GM23338 (cell line): Measurements from ENCODE around the gene RRP8. TPM values are rescaled to one million over a fixed set of nuclear protein-coding genes. Genes with fewer than 3 reads are reported as not detected.

Experiments used
- ATAC-seq: fragments of 200-7000 bp; cut with Tn5 transposase; 3 replicates; pipeline ENCODE4 v1.9.1; 2020
- DNase-seq: peaks from one replicate; pipeline ENCODE4 v3.0.0-alpha.2; 2015; ENCODE audit warnings: low spot score
- H2AFZ ChIP-seq: fragments of 200-600 bp; sonication (generic); 2 replicates; pipeline ENCODE4 v1.8.0; 2016; ENCODE audit warnings: antibody characterized with exemption, mild to moderate bottlenecking, moderate library complexity
- H3F3A ChIP-seq: fragments of 200-600 bp; sonication (generic); replicated peaks from 2 replicates; pipeline ENCODE4 v1.8.0; 2017; ENCODE audit warnings: antibody characterized with exemption, mixed run types, low read depth
- H3K27ac ChIP-seq: fragments of 200-600 bp; sonication (generic); 2 replicates; pipeline ENCODE4 v1.6.1; 2016; ENCODE audit warnings: low read depth
- H3K27me3 ChIP-seq: fragments of 200-600 bp; sonication (generic); 2 replicates; pipeline ENCODE4 v1.8.0; 2016; ENCODE audit warnings: mild to moderate bottlenecking, mixed run types, moderate library complexity; ENCODE audit not compliant: insufficient read depth
- H3K36me3 ChIP-seq: fragments of 200-600 bp; sonication (generic); 2 replicates; pipeline ENCODE4 v1.8.0; 2016; ENCODE audit warnings: mild to moderate bottlenecking; ENCODE audit not compliant: insufficient read depth
- H3K4me1 ChIP-seq: fragments of 200-600 bp; sonication (generic); 2 replicates; pipeline ENCODE4 v1.8.0; 2016; ENCODE audit warnings: mild to moderate bottlenecking, moderate library complexity; ENCODE audit not compliant: insufficient read depth
- H3K4me2 ChIP-seq: fragments of 200-600 bp; sonication (generic); 2 replicates; pipeline ENCODE4 v1.7.1; 2017; ENCODE audit warnings: mixed run types
- H3K4me3 ChIP-seq: fragments of 200-600 bp; sonication (generic); 2 replicates; pipeline ENCODE4 v1.6.1; 2016; ENCODE audit warnings: mixed run types
- H3K79me2 ChIP-seq: fragments of 200-600 bp; sonication (generic); replicated peaks from 2 replicates; pipeline ENCODE4 v1.8.0; 2017; ENCODE audit warnings: mild to moderate bottlenecking; ENCODE audit not compliant: insufficient read depth
- H3K9me2 ChIP-seq: fragments of 200-600 bp; sonication (generic); 2 replicates; pipeline ENCODE4 v1.8.0; 2017; ENCODE audit not compliant: insufficient read depth
- H4K20me1 ChIP-seq: fragments of 200-600 bp; sonication (generic); replicated peaks from 2 replicates; pipeline ENCODE4 v1.8.0; 2017; ENCODE audit warnings: mild to moderate bottlenecking; ENCODE audit not compliant: insufficient read depth
- H3K27ac Mint-ChIP-seq: 2 replicates; pipeline ENCODE4 v1.8.0; 2020; ENCODE audit warnings: inconsistent platforms, mild to moderate bottlenecking, moderate library complexity, mixed read lengths
- H3K27me3 Mint-ChIP-seq: 3 replicates; pipeline ENCODE4 v1.8.0; 2022; ENCODE audit warnings: low read depth, mild to moderate bottlenecking, moderate library complexity, mixed read lengths, inconsistent platforms; ENCODE audit not compliant: insufficient read depth, poor library complexity
- H3K36me3 Mint-ChIP-seq: 3 replicates; pipeline ENCODE4 v1.8.0; 2021; ENCODE audit warnings: low read depth, mild to moderate bottlenecking, inconsistent platforms, moderate library complexity, mixed read lengths
- H3K4me1 Mint-ChIP-seq: 3 replicates; pipeline ENCODE4 v1.8.0; 2020; ENCODE audit warnings: mild to moderate bottlenecking, inconsistent platforms, mixed read lengths
- H3K4me3 Mint-ChIP-seq: 3 replicates; pipeline ENCODE4 v1.8.0; 2021; ENCODE audit warnings: moderate library complexity, mild to moderate bottlenecking, inconsistent platforms, mixed read lengths
- H3K9me3 Mint-ChIP-seq: 3 replicates; pipeline ENCODE4 v1.8.0; 2020; ENCODE audit warnings: moderate library complexity, mild to moderate bottlenecking, inconsistent platforms, mixed read lengths
- CREB1 ChIP-seq: fragments of 250-450 bp; sonication (Bioruptor Pico); IDR thresholded peaks from 2 replicates; pipeline ENCODE4 v1.5.0; 2020; ENCODE audit warnings: low read depth, mild to moderate bottlenecking, moderate library complexity
- CTCF ChIP-seq, 2 experiments: fragments of 200-600 bp in 1 of 2; sonication (generic) in 1 of 2; conservative IDR thresholded peaks; 2 replicates each; pipeline versions ENCODE4 v1.5.1 to v1.6.1; 2016 to 2017; ENCODE audit warnings: antibody characterized with exemption in 2 of 2, low read depth in 2 of 2, mild to moderate bottlenecking in 2 of 2, moderate library complexity in 1 of 2
- ETS1 ChIP-seq: IDR thresholded peaks from 2 replicates; pipeline ENCODE4 v1.6.1; 2016; ENCODE audit warnings: antibody characterized with exemption
- EZH2 ChIP-seq: fragments of 200-600 bp; sonication (generic); IDR thresholded peaks from one replicate; pipeline ENCODE4 v1.8.0; 2017; ENCODE audit warnings: antibody characterized with exemption, mild to moderate bottlenecking, low read depth; ENCODE audit not compliant: unreplicated experiment
- EZH2phosphoT487 ChIP-seq: fragments of 200-600 bp; sonication (generic); IDR thresholded peaks from one replicate; pipeline ENCODE4 v1.8.1; 2018; ENCODE audit warnings: antibody characterized with exemption; ENCODE audit not compliant: unreplicated experiment
- JUNB ChIP-seq: IDR thresholded peaks from one replicate; pipeline ENCODE4 v1.6.1; 2016; ENCODE audit warnings: antibody characterized with exemption; ENCODE audit not compliant: unreplicated experiment
- NANOG ChIP-seq: IDR thresholded peaks from 2 replicates; pipeline ENCODE4 v1.6.1; 2016; ENCODE audit warnings: antibody characterized with exemption, borderline replicate concordance
- POLR2AphosphoS5 ChIP-seq: IDR thresholded peaks from 2 replicates; pipeline ENCODE4 v1.6.1; 2016; ENCODE audit warnings: antibody characterized with exemption, low read depth
- STAT1 ChIP-seq: IDR thresholded peaks from one replicate; pipeline ENCODE4 v1.6.1; 2016; ENCODE audit warnings: antibody characterized with exemption; ENCODE audit not compliant: unreplicated experiment
- ZNF114 ChIP-seq: fragments of 250-450 bp; sonication (Bioruptor Pico); IDR thresholded peaks from 2 replicates; pipeline ENCODE4 v1.5.0; 2020; ENCODE audit warnings: mild to moderate bottlenecking, moderate library complexity
- ZNF331 ChIP-seq: fragments of 250-450 bp; sonication (Bioruptor Pico); IDR thresholded peaks from 2 replicates; pipeline ENCODE4 v1.5.0; 2020; ENCODE audit warnings: low read depth, mild to moderate bottlenecking, moderate library complexity
- ZNF462 ChIP-seq: fragments of 250-450 bp; sonication (Bioruptor Pico); IDR thresholded peaks from 2 replicates; pipeline ENCODE4 v1.5.0; 2020; ENCODE audit warnings: mild to moderate bottlenecking, moderate library complexity
- polyA plus RNA-seq: library from polyadenylated mRNA; unstranded; fragments of >200 nt; fragmentation: Nextera tagmentation; extraction: Ambion mirVana; gene quantifications from 2 replicates; pipeline ENCODE4 v1.2.1, GENCODE V29; 2016
- total RNA-seq: library from RNA; depleted of rRNA; stranded (reverse); fragments of >200 nt; shearing (Covaris generic); gene quantifications from 2 replicates; pipeline ENCODE4 v1.2.3, GENCODE V29; 2014
- TF ChIP-seq, protein P1 (sequence below): IDR thresholded peaks from one replicate; pipeline ENCODE4 v1.6.1; 2018; ENCODE audit warnings: antibody characterized with exemption; ENCODE audit not compliant: unreplicated experiment

Gene RRP8
- total and polyA plus RNA-seq, 2 experiments from 2014 or later: 7.4 to 13.7 TPM

DNA sequence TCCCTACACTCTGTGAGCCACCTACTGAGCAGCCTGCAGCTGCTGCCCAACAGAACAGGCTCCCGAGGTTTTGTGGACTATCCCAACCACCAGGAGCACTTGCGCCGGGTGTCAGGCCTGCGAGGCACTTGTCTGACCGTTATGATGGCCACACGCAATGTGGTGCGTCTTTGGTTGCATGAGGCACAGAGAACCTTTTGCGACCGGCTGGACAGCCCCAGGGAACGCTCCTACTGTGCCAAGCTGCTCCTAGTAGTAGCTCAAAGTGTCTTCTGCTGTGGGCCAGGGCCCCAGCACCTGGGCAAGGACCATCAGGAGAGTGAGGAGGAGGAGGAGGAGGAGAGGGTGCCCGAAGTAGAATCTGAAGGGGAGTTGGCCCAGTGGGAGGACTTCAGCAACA lies 46.4 kb downstream of the RRP8 start:
- no peak overlapping the region for H3K27ac ChIP-seq
- Mint-ChIP-seq H3K27me3 (peaks cover 2% of the 10 kb centered on the region), H3K27ac (no peak overlapping the region), H3K36me3 (no peaks in the 10 kb centered on the region), H3K9me3 (no peaks in the 10 kb centered on the region), H3K4me1 (peaks cover 3% of the 10 kb centered on the region; the same call in 1 of the 3 replicates), H3K4me3 (no peak overlapping the region)
- no peak for DNase-seq
- H3F3A ChIP-seq: no peaks in the 10 kb centered on the region
- TF ChIP-seq CTCF (conservative IDR thresholded peaks at IDR 0.05; ENCODE audit: low read depth in 2 of 2): no peak
- TF ChIP-seq POLR2AphosphoS5: no peak
- TF ChIP-seq ZNF331 (CRISPR knock-in tag): no peak
- TF ChIP-seq JUNB: no peak
- TF ChIP-seq, protein P1, sequence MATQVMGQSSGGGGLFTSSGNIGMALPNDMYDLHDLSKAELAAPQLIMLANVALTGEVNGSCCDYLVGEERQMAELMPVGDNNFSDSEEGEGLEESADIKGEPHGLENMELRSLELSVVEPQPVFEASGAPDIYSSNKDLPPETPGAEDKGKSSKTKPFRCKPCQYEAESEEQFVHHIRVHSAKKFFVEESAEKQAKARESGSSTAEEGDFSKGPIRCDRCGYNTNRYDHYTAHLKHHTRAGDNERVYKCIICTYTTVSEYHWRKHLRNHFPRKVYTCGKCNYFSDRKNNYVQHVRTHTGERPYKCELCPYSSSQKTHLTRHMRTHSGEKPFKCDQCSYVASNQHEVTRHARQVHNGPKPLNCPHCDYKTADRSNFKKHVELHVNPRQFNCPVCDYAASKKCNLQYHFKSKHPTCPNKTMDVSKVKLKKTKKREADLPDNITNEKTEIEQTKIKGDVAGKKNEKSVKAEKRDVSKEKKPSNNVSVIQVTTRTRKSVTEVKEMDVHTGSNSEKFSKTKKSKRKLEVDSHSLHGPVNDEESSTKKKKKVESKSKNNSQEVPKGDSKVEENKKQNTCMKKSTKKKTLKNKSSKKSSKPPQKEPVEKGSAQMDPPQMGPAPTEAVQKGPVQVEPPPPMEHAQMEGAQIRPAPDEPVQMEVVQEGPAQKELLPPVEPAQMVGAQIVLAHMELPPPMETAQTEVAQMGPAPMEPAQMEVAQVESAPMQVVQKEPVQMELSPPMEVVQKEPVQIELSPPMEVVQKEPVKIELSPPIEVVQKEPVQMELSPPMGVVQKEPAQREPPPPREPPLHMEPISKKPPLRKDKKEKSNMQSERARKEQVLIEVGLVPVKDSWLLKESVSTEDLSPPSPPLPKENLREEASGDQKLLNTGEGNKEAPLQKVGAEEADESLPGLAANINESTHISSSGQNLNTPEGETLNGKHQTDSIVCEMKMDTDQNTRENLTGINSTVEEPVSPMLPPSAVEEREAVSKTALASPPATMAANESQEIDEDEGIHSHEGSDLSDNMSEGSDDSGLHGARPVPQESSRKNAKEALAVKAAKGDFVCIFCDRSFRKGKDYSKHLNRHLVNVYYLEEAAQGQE: no peak
- TF ChIP-seq EZH2: no peak
- TF ChIP-seq ZNF462 (CRISPR knock-in tag): no peak
- TF ChIP-seq EZH2phosphoT487: no peak
- no peak for TF ChIP-seq CREB1 (CRISPR knock-in tag)
- TF ChIP-seq ETS1: no peak
- no peak for TF ChIP-seq ZNF114 (CRISPR knock-in tag)
- TF ChIP-seq NANOG: no peak
- no peak for TF ChIP-seq STAT1
- H3K4me1 ChIP-seq: no peaks in the 10 kb centered on the region
- no peak overlapping the region for H3K4me2 ChIP-seq
- H4K20me1 ChIP-seq: no peaks in the 10 kb centered on the region
- no peaks in the 10 kb centered on the region for H3K36me3 ChIP-seq
- H3K9me2 ChIP-seq: no peaks in the 10 kb centered on the region
- no peaks in the 10 kb centered on the region for H3K27me3 ChIP-seq
- H3K79me2 ChIP-seq: no peaks in the 10 kb centered on the region
- H3K4me3 ChIP-seq: no peak overlapping the region
- no peak for ATAC-seq
- H2AFZ ChIP-seq: no peak overlapping the region
